HG02981 (cell line): ENCODE results near the gene UFM1.
"Not testable (repeated sequence)": the region's sequence is repeated elsewhere in the genome, so short reads cannot be mapped to it uniquely, and the experiment has no call there.

ENCODE experiments used
- ATAC-seq: cut with Tn5 transposase; IDR thresholded peaks from one replicate; pipeline ENCODE4 v1.9.1; 2021; ENCODE audit warnings: mild to moderate bottlenecking, moderate library complexity; ENCODE audit not compliant: unreplicated experiment

Gene UFM1

GRCh38 chr13:38363746-38364145, 14.1 kb downstream of the UFM1 start:
- ATAC-seq: not testable (repeated sequence)

- no peak for ATAC-seq
Observed at GRCh38 chr13:38365661-38366060, 16.0 kb downstream of the UFM1 start.

- no peak for ATAC-seq
Observed at GRCh38 chr13:38366954-38367645, 17.4 kb downstream of the UFM1 start.

- no peak for ATAC-seq
Observed at GRCh38 chr13:38369058-38369457, 19.4 kb downstream of the UFM1 start.

- not testable (repeated sequence) for ATAC-seq
Observed at GRCh38 chr13:38370096-38370495, 20.4 kb downstream of the UFM1 start.

GRCh38 chr13:38372820-38373383, 23.3 kb downstream of the UFM1 start:
- no peak for ATAC-seq

GRCh38 chr13:38376546-38376945, 26.9 kb downstream of the UFM1 start:
- no peak for ATAC-seq

GRCh38 chr13:38381890-38382289, 32.2 kb downstream of the UFM1 start:
- ATAC-seq: no peak

GRCh38 chr13:38382946-38383345, 33.3 kb downstream of the UFM1 start:
- no peak for ATAC-seq

- no peak for ATAC-seq
Observed at GRCh38 chr13:38384171-38384570, 34.5 kb downstream of the UFM1 start.

- no peak for ATAC-seq
Observed at GRCh38 chr13:38385153-38385891, 35.7 kb downstream of the UFM1 start.

- no peak for ATAC-seq
Observed at GRCh38 chr13:38386421-38386820, 36.8 kb downstream of the UFM1 start.

GRCh38 chr13:38391341-38391740, 41.7 kb downstream of the UFM1 start:
- ATAC-seq: no peak

GRCh38 chr13:38394777-38395496, 45.3 kb downstream of the UFM1 start:
- ATAC-seq: no peak

GRCh38 chr13:38395497-38395788, 45.8 kb downstream of the UFM1 start:
- ATAC-seq: no peak

- ATAC-seq: no peak
Observed at GRCh38 chr13:38398711-38399493, 49.3 kb downstream of the UFM1 start.

GRCh38 chr13:38399535-38399934, 49.9 kb downstream of the UFM1 start:
- no peak for ATAC-seq

- ATAC-seq: no peak
Observed at GRCh38 chr13:38401276-38401675, 51.6 kb downstream of the UFM1 start.

GRCh38 chr13:38405216-38405615, 55.6 kb downstream of the UFM1 start:
- ATAC-seq: no peak

GRCh38 chr13:38409771-38410170, 60.1 kb downstream of the UFM1 start:
- ATAC-seq: no peak

- no peak for ATAC-seq
Observed at GRCh38 chr13:38412266-38412665, 62.6 kb downstream of the UFM1 start.
